GM12892 (cell line): ENCODE results near the gene NEDD8.

Experiments
- DNase-seq: peaks from one replicate; pipeline ENCODE4 v3.0.0; 2011; ENCODE audit not compliant: insufficient read length
- FAIRE-seq: peaks from 2 replicates; lab custom pipeline; 2011; peaks lifted over from hg19 to GRCh38; lab: Jason Lieb, UNC
- POLR2A ChIP-seq: IDR thresholded peaks from 2 replicates; pipeline ENCODE4 v1.6.1; 2011; ENCODE audit warnings: low read depth, low read length, control low read depth
- POLR2AphosphoS5 ChIP-seq: IDR thresholded peaks from 2 replicates; pipeline ENCODE4 v1.6.1; 2011; ENCODE audit warnings: low read depth, low read length, control low read depth
- TAF1 ChIP-seq: IDR thresholded peaks from 2 replicates; pipeline ENCODE4 v1.6.1; 2011; ENCODE audit warnings: low read depth, mild to moderate bottlenecking, control low read depth, low read length, borderline replicate concordance

The NEDD8 gene

GRCh38 chr14:24186831-24187538 lies 45.2 kb downstream of the NEDD8 start:
- no peak for DNase-seq
- FAIRE-seq: no peak
- TF ChIP-seq TAF1: no peak
- TF ChIP-seq POLR2AphosphoS5: no peak
- no peak for TF ChIP-seq POLR2A

GRCh38 chr14:24185741-24186140 lies 46.4 kb downstream of the NEDD8 start:
- DNase-seq (no peak), FAIRE-seq (no peak)
- TF ChIP-seq POLR2AphosphoS5: no peak
- no peak for TF ChIP-seq POLR2A
- TF ChIP-seq TAF1: no peak

- no peak for TF ChIP-seq TAF1
- peak; percentile 37; the same call in 1 of the 2 replicates for TF ChIP-seq POLR2A
- DNase-seq: no peak
- FAIRE-seq: no peak
These were observed 47.1 kb downstream of the NEDD8 start for GRCh38 chr14:24185026-24185425.

GRCh38 chr14:24184104-24184970 lies 47.8 kb downstream of the NEDD8 start:
- no peak for TF ChIP-seq TAF1
- TF ChIP-seq POLR2AphosphoS5: no peak
- FAIRE-seq (no peak), DNase-seq (no peak)

GRCh38 chr14:24183014-24183481 lies 49.1 kb downstream of the NEDD8 start:
- FAIRE-seq (no peak), DNase-seq (no peak)
- TF ChIP-seq POLR2A (0 out of 2 replicates have a peak, but pooled peaks have one; percentile 2), POLR2AphosphoS5 (no peak)

- TF ChIP-seq POLR2AphosphoS5: 0 out of 2 replicates have a peak, but pooled peaks have one; percentile 40
- 0 out of 2 replicates have a peak, but pooled peaks have one; percentile 17 for TF ChIP-seq POLR2A
- TF ChIP-seq TAF1: no peak
- DNase-seq: no peak
- FAIRE-seq: no peak
These were observed 49.9 kb downstream of the NEDD8 start for GRCh38 chr14:24182110-24182882.

- FAIRE-seq (no peak), DNase-seq (no peak)
These were observed 50.6 kb downstream of the NEDD8 start for GRCh38 chr14:24181371-24182077.

GRCh38 chr14:24179961-24180796 lies 52.0 kb downstream of the NEDD8 start:
- DNase-seq (no peak), FAIRE-seq (no peak)
- TF ChIP-seq POLR2A (no peak; the same call in 1 of the 2 replicates), TAF1 (no peak), POLR2AphosphoS5 (peak; percentile 53)

More at GRCh38 chr14:24181371-24182077, 50.6 kb downstream of the NEDD8 start:
- TF ChIP-seq POLR2AphosphoS5 (peak; percentile 63; the same call in 1 of the 2 replicates), TAF1 (no peak), POLR2A (peak; percentile 64)

- no peak for DNase-seq
- TF ChIP-seq TAF1: no peak
- peak; percentile 45; the same call in 1 of the 2 replicates for TF ChIP-seq POLR2AphosphoS5
- TF ChIP-seq POLR2A: peak; percentile 30; the same call in 1 of the 2 replicates
- FAIRE-seq: no peak
These were observed 52.7 kb downstream of the NEDD8 start for GRCh38 chr14:24179294-24179960.
